Stimulated activated CD4-positive, alpha-beta T cell treated with anti-CD3 and anti-CD28 coated beads, Interleukin-4, amount 100 ng/mL, for 24 hours (primary cell): ENCODE measurements around the gene TMEM236.
"Not testable (repeated sequence)": the region's sequence is repeated elsewhere in the genome, so short reads cannot be mapped to it uniquely, and the experiment has no call there.

Experiments used
- DNase-seq: peaks from one replicate; pipeline ENCODE4 v3.0.0-alpha.2; 2020

Gene TMEM236, protein sequence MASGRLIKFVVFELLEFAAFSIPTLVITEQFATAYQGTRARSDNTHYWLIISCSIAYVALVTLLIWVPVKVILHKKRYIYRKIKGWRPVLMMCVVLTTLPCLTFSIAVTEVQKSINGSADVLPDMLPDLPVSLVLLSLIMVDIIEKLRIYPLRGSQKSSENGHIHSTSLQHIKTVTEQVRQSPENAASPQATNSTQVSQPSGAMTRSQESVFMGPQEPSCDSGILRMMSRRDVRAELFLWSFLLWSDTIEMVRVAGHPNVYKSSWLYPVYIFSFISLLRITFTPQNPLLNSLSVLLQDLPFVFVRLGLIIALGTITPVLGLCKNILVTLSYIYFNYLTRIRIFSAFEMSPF

DNA sequence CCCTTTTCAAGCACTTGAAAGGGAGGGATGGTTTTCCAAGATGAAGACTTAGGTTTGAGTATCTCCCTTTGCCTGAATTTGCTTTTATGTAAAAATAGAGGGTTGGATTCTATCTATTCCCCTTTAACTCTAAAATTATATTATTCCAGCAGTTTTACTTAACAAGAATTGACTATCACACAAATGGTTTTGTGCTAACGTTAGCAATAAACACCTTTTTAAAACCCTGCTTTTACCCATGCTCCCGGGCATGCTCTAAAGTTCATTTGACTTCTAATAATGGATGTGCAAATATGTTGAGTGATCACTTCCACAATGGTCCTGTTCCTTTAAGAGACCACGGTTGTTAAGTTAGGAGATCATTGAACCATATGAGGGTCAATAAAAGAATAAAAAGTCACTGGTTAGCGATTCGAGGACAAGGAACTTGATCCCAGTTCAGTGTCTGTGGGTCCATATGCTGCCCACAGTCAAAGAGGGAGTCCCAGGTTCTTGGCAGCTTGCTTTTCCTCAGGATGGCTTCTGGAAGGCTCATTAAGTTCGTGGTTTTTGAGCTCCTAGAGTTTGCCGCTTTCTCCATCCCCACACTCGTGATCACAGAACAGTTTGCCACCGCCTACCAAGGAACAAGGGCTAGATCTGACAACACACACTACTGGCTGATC is at the start of gene TMEM236:
Gene TMEM236 (plus strand): TSS at position 421 of the 665 bp plus-strand sequence. CDS start 95 bp downstream, at position 516.
- DNase-seq = no peak

DNA sequence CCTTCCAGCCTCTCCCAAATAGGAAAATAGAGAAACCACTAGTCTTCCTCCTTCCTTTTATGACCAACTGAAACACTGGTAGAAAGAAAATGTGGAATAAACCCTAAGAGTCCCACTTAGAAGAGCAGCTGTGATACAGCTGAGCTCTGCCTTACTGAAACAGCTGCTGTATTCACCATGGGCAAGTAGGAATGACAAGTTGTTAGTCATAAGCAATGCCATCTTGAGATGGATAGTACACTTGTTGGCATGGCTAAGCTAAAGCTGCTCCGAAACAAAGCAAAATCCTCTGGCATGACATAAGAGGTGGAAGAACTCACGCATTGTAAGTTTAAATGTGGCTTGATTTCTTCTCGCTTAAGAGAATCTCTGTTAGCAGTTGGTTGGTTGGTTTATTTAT is 48.3 kb upstream of the TMEM236 start:
- DNase-seq = no peak

DNA sequence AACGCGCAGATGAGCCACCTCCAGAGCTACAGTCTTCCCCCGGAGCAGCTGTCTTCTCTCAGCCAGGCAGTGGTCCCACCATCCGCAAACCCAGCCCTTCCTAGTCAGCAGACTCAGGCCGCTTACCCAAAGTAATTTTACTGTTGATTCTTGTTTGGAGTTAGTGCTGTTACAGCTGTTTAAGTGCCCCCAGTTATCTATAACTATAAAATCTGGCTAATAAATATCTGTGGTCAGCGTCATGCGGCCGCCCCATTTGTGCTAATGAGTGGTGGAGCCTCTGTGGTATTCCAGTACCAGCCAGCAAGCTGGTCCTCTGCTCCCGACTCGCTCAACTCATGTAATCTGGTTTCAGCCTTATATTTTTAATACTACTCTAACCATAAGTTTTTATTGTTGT is 43.2 kb upstream of the TMEM236 start:
- DNase-seq = no peak

DNA sequence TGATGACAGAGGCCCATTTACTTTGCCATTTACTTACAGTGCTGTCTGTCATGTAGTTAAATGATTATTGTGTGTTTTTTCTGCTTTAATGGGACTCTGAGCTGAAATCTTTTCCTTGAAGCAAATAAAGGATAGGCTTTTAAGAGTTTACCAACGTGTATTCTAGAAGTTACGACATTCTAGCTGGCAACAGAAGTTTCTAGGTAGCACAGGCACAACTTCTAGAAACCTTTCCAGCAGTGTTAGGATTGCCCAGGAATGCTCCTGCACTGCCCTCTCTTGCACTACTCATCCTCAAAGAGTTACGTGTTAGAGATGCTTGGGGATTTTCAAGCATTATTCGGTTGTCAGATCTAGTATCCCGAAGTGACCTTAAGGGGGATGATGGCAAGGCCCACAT is 42.5 kb upstream of the TMEM236 start:
- DNase-seq = no peak

DNA sequence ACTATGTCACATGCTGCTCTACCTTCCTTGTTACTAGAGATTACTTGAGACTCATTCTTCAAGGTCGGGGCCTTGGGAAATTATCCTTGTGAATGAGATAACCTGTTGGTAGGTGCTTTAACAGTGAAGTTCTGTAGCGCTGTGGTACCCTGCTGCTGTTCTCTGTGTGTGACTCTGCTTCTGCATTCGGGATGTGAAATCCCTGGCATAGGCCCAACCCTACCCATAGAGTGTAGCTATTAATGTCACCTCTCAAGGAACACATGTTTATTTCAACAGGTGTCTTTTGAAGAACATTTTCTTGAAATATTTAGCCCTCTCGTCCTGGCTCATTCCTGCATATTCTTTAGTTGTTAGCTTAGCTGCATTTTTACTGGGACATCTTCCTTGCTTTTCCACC is 41.8 kb upstream of the TMEM236 start:
- no peak for DNase-seq

DNA sequence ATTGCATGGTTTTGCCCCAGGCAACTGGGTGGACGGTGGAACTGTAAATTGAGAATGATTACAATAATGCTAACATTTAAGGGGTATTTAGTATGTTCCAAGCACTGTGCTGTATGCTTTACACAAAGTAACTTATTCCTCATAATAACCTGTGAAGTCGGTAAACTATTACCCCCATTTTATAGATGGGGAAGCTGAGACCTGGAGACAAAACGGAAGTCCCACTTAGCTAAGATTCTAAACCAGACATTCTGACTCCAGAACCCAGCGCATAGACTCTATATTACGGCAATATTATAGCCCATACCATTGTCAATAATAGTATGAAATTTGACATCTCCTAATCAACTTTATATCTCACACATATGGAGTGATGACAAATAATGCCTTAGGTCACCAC is 39.9 kb upstream of the TMEM236 start:
- no peak for DNase-seq

DNA sequence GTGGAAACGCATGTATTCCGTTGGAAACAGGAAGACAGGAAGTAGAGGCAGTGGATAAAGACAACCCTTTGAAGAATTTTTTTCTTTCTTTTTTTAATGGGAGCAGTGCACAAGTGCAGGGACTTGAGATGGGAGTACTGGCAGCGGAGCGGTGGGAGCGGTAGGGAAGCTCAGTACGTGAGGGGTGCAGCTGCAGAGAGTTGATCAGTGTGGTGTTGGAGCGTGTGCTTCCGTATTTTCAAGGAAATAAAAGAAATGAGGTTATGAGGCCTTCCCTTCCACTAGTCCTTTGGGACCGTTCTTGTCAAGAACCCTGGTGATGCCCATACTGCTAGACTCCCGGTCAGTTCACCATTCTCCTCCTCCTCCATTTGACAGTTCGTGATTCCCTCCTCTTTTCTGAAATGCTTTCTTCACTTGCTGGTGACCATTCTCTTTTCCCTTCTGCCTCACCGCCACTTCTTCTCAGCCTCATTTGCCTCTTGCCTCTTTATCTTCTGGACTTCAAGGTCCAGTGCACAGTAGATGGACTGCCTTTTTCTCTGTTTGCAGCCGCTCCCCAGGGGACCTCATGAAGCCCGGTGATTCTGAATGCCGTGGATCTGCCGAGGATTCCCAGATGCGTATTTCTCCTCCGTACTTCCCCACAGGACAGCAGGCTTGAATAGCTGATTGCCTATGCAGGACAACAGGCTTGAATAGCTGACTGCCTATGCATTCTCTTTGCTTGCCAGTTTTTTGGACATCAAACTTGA is 39.1 kb upstream of the TMEM236 start:
- no peak for DNase-seq

DNA sequence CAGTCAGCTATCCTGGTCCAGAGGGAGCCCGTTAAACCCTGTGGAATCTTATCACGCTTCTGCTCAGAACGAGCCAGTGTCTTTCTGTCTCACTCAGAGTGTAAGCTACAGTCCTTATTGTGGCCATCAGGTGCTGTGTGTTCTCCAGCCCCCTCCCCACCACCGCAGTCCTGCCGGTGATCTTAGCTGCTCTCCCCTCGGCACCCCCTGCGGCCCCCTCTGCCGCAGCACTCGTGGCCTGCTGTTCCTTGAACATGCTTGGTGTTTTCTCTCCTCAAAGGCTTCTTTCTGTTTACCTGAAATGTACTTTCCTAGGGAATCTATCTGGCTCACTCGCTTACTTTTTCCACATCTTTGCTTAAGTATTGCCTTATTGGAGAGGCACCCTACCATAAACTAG is 38.2 kb upstream of the TMEM236 start:
- no peak for DNase-seq

DNA sequence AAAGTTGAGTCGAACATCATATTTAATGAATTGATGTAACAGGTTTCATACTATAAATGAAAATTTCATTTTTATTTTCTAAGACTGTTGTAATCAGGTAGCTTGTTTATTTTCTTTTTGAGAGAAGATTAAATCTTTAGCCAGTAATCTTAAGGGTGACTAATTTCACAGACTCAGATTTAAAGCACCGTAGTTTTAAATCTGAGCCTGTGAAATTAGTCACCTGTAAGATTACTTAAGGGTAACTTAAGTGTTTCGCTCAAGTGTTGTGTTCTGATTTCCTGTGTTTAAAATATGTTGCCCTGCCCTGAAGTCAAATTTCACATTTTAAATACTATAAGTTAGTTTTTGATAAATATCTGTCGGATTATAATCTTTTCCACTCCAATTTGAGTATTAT is 35.8 kb upstream of the TMEM236 start:
- no peak for DNase-seq

DNA sequence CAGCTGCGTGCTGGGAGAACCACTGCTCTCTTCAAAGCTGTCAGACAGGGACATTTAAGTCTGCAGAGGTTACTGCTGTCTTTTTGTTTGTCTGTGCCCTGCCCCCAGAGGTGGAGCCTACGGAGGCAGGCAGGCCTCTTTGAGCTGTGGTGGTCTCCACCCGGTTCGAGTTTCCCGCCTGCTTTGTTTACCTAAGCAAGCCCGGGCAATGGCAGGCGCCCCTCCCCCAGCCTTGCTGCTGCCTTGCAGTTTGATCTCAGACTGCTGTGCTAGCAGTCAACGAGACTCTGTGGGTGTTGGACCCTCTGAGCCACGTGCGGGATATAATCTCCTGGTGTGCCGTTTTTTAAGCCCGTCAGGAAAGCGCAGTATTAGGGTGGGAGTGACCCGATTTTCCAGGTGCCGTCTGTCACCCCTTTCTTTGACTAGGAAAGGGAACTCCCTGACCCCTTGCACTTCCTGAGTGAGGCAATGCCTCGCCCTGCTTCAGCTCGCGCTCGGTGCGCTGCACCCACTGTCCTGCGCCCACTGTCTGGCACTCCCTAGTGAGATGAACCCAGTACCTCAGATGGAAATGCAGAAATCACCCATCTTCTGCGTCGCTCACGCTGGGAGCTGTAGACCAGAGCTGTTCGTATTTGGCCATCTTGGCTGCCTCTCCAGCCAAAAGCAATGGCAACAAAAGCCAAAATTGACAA is 29.5 kb upstream of the TMEM236 start:
- DNase-seq = not testable (repeated sequence)

DNA sequence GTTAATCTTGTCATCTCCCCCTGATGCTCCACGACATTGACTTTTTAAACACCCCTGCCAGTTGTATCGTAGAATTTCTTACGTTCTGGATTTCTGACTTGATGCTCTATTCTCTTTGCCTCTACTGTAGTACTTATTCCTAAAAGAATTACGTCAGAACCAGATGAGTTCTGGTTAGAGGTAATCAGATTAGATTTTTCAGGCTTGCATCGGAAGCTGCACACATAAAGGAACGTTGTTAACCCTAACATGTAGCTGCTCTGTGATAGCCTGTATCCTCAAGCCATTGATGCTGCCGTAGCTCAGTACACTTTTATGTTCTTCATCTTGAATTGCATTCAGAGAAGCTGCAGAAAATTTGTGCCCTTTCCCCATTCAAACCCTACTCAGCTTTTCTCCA is 26.3 kb upstream of the TMEM236 start:
- no peak for DNase-seq

DNA sequence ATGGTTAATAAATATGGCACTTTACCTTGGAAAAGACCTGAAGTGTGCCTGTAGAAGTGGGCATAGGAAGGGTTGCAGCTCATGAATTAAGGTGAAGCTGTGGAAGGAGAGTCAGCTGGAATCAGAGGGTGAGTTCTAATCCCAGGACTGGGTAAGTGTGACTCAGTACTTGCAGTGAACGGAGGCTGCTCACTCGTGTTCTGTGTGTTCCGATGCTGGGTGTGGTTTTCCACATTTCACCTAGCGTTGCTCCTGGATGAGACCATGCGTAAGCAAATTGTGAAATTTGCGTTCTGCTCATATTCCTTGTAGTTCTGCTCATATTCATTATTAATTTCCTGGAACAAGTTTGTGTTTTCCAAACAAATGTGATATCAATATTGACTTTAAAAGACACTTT is 22.4 kb upstream of the TMEM236 start:
- no peak for DNase-seq

DNA sequence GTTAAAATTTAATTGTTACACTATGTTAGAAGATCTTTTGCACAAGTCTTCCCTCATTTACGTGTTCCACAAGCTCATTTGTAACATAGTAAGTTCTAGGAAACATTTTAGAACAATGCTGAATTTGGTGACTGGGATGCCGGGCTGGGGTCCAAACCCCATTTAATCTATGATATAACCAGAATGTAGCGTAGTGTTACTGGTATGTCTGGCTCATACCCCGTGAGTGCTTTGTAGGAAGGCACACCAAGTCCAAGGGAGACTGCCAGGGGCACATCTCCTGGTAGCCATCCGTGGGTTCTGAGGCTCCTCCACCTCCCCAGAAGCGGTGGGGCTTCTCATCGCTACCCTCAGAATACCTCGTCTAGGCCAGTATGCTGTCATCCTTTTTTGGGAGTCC is 21.3 kb upstream of the TMEM236 start:
- no peak for DNase-seq

DNA sequence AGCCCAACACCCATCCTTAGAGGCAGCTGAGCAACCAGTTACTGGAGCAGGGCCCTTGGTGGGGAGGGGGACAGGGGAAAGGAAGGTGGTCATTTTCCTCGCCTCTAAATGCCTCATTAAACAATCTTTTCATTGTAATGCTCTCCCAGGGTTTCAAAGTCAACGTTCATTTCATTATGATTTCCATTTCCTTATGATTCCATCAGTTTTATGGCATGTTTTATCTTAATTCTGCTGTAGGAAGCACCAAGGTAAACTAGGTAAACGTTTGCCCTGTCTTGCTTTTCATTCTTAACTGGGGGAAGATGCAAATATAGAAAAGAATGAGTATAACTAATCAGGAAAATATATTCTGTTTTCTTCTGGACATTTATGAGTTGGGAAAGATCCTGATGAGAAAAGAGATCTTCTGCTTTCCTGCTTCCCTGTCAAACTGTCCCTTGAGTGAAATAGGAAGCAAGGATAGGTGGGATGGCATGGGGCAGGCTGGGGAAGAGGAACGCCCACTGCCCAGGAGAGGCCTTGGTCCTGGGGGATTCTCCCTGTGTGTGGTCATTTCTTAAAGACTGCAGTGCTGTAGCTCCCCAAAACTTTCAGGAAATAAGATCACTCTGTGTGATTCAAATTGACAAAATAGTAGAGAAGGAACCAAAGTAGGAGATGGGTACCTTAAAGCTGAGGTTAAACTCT is 20.5 kb upstream of the TMEM236 start:
- no peak for DNase-seq

DNA sequence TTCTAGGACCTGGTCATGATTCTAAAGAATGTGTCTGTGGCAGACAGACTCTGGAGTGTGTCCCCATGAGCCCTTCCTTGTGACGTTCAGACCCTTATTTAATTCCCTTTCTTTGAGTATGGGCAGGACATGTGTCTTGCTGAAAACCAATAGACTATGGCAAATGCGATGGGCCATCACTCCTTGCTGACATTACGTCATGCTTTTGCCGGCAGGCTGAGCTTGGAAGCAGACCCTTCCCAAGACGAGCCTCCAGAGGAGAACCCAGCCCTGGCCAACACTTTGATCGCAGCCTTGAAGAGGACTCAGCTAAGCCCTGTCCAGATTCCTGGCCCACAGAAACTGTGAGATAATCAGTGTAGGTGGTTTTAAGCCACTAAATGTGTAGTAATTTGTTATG is 18.4 kb upstream of the TMEM236 start:
- DNase-seq = no peak

DNA sequence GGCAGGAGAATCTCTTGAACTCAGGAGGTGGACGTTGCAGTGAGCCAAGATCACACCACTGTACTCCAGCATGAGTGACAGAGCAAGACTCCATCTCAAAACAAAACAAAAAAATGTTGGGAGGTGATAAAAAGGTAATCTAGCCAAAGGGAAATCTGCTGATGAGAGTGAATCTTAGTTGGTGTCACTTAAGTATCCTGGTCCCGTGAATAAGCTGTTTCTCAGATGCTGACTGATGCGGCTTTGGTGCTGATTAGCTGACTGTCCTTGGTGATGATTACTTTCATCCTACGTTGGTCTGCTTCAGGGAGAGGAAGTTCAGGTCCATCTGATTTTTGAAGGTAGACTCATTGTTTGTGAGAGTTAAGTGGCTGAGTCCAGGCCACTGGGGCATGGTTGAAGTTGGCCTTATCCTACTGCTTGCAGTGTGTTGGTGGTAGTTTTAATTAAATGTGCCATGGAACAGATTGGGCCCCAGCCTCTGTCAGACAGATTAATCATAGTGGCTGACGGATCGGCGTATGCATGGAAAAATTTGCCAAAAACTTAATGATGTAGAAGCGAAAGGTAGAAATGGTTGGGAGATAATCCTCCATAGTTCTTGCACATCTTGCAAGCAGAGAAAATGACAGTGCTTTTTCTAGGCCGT is 17.4 kb upstream of the TMEM236 start:
- DNase-seq = no peak

DNA sequence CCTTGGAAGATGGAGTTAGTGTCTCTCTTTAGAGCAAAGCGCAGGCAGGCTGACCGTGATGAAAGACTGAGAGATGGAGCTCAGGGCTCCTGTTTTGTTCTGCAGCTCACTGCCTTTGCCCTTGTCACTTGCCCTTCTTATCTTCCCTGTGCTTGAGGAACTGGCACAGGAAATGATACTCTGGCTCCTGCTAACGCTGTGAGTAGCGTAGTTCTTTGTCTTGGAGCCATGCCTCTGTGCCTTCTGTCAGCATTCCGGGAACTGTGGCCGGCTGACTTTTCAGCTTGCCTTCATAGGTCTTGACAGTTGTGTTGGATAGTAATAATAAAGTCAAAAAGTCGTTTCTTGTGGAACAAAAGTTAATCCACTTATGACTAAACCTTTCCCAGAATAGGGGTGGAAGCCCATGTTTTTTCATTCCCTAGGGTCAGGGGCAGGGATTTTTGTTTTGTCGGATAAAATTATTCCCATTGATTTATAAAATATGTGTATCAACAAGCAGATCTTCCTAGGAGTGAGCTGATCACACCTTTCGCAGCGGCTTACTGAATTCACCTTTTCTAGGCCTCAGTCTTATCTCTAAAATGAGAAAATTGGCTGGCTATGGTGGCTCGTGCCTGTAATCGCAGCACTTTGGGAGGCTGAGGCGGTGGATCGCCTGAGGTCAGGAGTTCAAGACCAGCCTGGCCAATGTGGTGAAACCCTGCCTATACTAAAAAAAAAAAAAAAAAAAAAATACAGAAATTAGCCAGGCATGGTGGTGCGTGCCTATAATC is 16.6 kb upstream of the TMEM236 start:
- DNase-seq = no peak

DNA sequence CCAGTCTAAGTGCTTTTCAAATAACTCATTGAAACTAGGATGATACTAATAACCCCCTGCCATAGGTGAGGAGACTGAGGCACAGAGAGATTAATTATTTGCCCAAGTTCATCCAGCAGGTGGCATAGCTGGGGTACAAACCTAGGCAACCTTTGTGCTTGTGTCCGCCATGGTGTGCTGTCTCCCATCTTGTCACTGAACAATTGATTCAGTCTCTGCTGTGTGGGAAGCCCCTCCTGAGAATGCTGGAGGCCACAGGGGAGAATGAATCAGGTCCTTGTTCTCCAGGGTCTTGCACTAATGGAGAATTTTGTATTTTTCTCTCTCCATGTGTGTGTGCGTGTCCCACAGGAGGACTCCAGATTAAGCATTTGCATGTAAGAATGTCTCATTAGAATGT is 15.8 kb upstream of the TMEM236 start:
- no peak for DNase-seq

DNA sequence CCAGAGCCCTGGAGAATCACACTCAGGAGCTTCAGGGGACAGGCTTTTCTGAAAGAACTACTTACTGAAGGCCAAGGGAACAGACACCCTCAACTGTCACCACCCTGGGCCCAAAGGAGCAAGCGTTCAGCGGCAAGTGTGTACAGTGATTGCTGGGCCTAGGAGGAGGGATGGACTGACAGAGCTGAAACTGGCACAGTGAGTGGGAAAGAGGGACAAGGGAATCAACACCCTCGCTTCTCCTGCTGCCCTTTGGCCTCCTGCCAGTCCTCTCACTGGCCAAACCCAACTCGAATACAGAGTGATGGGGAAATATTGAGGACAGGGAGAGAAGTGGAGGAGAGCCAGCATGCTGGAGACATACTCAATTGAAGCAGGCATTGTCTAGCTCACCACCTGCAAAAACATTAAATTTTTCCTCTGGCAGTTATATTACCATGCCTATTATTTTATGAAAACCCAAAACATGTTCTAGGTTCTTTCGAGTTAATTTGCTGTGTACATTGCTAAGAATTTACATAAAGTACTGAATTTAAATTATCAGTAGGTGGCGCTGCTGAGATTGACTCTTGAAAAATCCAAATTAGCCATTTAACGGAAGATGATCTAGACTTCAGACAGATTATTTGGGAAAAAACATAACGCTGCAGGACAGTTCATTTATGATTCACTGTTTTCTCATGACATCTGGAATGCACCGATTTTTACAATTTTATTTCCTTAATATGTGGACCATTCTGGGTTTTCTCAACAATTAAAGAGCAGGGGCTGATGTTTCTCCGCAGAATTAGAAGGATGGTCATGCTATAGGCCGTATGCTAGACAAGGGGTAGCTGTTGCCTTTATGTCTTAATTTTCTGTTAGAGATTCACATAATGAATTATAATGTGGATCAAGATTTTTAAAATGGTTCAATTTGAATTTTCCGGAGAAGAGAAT is 14.7 kb upstream of the TMEM236 start:
- no peak for DNase-seq

DNA sequence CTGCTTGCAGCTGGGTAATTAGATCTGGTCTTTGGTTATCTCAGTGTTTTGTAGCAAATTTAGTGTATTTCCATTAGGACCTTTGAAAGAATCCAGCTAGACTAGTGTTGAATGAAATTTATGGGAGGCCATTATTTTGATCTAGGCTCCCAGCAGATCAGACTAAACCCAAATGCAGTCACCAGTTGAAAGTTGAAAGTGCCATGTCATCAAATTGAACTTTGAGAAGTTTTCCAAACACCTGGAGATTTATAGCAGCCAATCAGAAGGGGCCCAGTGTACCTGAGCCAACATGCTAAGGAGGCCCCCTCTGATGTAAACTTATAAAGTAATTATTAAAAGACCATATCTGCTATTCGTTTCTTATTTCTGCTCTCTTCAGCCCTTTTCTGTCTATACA is 11.3 kb upstream of the TMEM236 start:
- no peak for DNase-seq
